Mucosa of stomach (tissue), 1 donor: ENCODE results near the gene NHERF2.

Experiments used
- H3K27me3 ChIP-seq: one replicate; pipeline ENCODE4 v1.7.0; 2013; ENCODE audit warnings: mild to moderate bottlenecking, low read length; ENCODE audit not compliant: control insufficient read depth, insufficient read depth
- H3K36me3 ChIP-seq: one replicate; pipeline ENCODE4 v1.7.0; 2013; ENCODE audit warnings: low read length; ENCODE audit not compliant: control insufficient read depth, insufficient read depth
- H3K4me1 ChIP-seq: one replicate; pipeline ENCODE4 v1.7.0; 2013; ENCODE audit warnings: mild to moderate bottlenecking, low read length; ENCODE audit not compliant: control insufficient read depth, insufficient read depth
- H3K4me3 ChIP-seq: one replicate; pipeline ENCODE4 v1.7.0; 2013; ENCODE audit warnings: low read length
- H3K9ac ChIP-seq: one replicate; pipeline ENCODE4 v1.7.0; 2013; ENCODE audit warnings: mild to moderate bottlenecking, low read length, moderate library complexity
- H3K9me3 ChIP-seq: one replicate; pipeline ENCODE4 v1.7.0; 2013; ENCODE audit warnings: mild to moderate bottlenecking, low read length, moderate library complexity; ENCODE audit not compliant: control insufficient read depth
- donor health status: Pancreatic carcinoma.

The NHERF2 gene

GRCh38 chr16:2070576-2071453, 44.1 kb downstream of the NHERF2 start:
- H3K9me3 ChIP-seq = no peaks in the 10 kb centered on the region
- H3K4me1 ChIP-seq = no peaks in the 10 kb centered on the region
- H3K4me3 ChIP-seq = no peak overlapping the region
- no peak overlapping the region for H3K9ac ChIP-seq
- no peaks in the 10 kb centered on the region for H3K27me3 ChIP-seq
- H3K36me3 ChIP-seq = peaks cover 14% of the 10 kb centered on the region

- Histone ChIP-seq H3K36me3 (peaks cover 11% of the 10 kb centered on the region), H3K27me3 (no peaks in the 10 kb centered on the region), H3K9me3 (no peaks in the 10 kb centered on the region), H3K4me1 (no peaks in the 10 kb centered on the region), H3K4me3 (no peak overlapping the region), H3K9ac (no peak overlapping the region)
These were observed 44.9 kb downstream of the NHERF2 start for GRCh38 chr16:2071454-2072202.

- peaks cover 17% of the 10 kb centered on the region for H3K36me3 ChIP-seq
- H3K4me1 ChIP-seq = no peaks in the 10 kb centered on the region
- no peak overlapping the region for H3K4me3 ChIP-seq
- H3K27me3 ChIP-seq = no peaks in the 10 kb centered on the region
- H3K9ac ChIP-seq = no peak overlapping the region
- no peaks in the 10 kb centered on the region for H3K9me3 ChIP-seq
These were observed 46.2 kb downstream of the NHERF2 start for GRCh38 chr16:2072926-2073325.

- Histone ChIP-seq H3K4me3 (no peak overlapping the region), H3K36me3 (peaks cover 17% of the 10 kb centered on the region), H3K27me3 (no peaks in the 10 kb centered on the region), H3K4me1 (no peaks in the 10 kb centered on the region), H3K9ac (no peak overlapping the region), H3K9me3 (no peaks in the 10 kb centered on the region)
These were observed 47.4 kb downstream of the NHERF2 start for GRCh38 chr16:2074071-2074470.

- no peak overlapping the region for H3K4me3 ChIP-seq
- no peak overlapping the region for H3K9ac ChIP-seq
- H3K27me3 ChIP-seq = no peaks in the 10 kb centered on the region
- peaks cover 17% of the 10 kb centered on the region for H3K36me3 ChIP-seq
- H3K4me1 ChIP-seq = no peaks in the 10 kb centered on the region
- H3K9me3 ChIP-seq = no peaks in the 10 kb centered on the region
These were observed 48.9 kb downstream of the NHERF2 start for GRCh38 chr16:2075631-2076030.

GRCh38 chr16:2076072-2076865, 49.6 kb downstream of the NHERF2 start:
- Histone ChIP-seq H3K4me3 (no peak overlapping the region), H3K36me3 (peaks cover 17% of the 10 kb centered on the region), H3K4me1 (peaks cover under 1% of the 10 kb centered on the region), H3K9ac (no peak overlapping the region), H3K9me3 (no peaks in the 10 kb centered on the region), H3K27me3 (no peaks in the 10 kb centered on the region)

- Histone ChIP-seq H3K9ac (no peak overlapping the region), H3K36me3 (peaks cover 17% of the 10 kb centered on the region), H3K4me3 (no peak overlapping the region), H3K9me3 (no peaks in the 10 kb centered on the region), H3K27me3 (no peaks in the 10 kb centered on the region), H3K4me1 (peaks cover 6% of the 10 kb centered on the region)
These were observed 50.3 kb downstream of the NHERF2 start for GRCh38 chr16:2077016-2077415.

- Histone ChIP-seq H3K9me3 (no peaks in the 10 kb centered on the region), H3K27me3 (no peaks in the 10 kb centered on the region), H3K9ac (no peak overlapping the region), H3K4me3 (no peak overlapping the region), H3K4me1 (peaks cover 13% of the 10 kb centered on the region), H3K36me3 (peaks cover 17% of the 10 kb centered on the region)
These were observed 51.0 kb downstream of the NHERF2 start for GRCh38 chr16:2077696-2078095.

GRCh38 chr16:2078096-2078495, 51.4 kb downstream of the NHERF2 start:
- H3K4me3 ChIP-seq = no peak overlapping the region
- H3K27me3 ChIP-seq = no peaks in the 10 kb centered on the region
- H3K9me3 ChIP-seq = no peaks in the 10 kb centered on the region
- H3K36me3 ChIP-seq = peaks cover 17% of the 10 kb centered on the region
- peaks cover 15% of the 10 kb centered on the region for H3K4me1 ChIP-seq
- no peak overlapping the region for H3K9ac ChIP-seq

- no peak overlapping the region for H3K9ac ChIP-seq
- no peak overlapping the region for H3K4me3 ChIP-seq
- H3K36me3 ChIP-seq = peaks cover 19% of the 10 kb centered on the region
- H3K9me3 ChIP-seq = no peaks in the 10 kb centered on the region
- no peaks in the 10 kb centered on the region for H3K27me3 ChIP-seq
- H3K4me1 ChIP-seq = peaks cover 15% of the 10 kb centered on the region
These were observed 52.0 kb downstream of the NHERF2 start for GRCh38 chr16:2078691-2079090.

- Histone ChIP-seq H3K27me3 (no peaks in the 10 kb centered on the region), H3K36me3 (peaks cover 22% of the 10 kb centered on the region), H3K9ac (no peak overlapping the region), H3K4me1 (peaks cover 15% of the 10 kb centered on the region), H3K4me3 (no peak overlapping the region), H3K9me3 (no peaks in the 10 kb centered on the region)
These were observed 52.7 kb downstream of the NHERF2 start for GRCh38 chr16:2079311-2079800.
